ENCODE measurements around the gene PPP1R13B.

DNA sequence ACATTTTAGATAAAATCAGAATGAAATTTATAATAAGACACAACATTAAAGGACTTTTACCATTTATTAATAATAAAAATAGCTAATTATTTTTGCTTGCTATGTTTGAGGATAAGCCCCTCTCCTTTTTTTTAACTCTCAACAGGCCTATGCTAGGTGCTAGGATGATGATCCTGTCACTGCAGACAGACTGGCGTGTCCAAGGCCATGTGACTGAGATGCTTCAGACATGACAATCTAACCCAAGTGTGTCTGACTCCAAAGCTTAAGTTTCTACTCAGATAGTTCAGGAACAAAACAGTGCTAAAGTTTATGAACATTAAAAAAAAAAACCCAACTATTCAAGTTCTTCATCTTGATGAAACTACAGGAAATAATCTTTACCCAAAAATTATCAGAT lies 29.8 kb downstream of the PPP1R13B start:
- TF ChIP-seq CTCF (tag by site-specific recombination; IDR thresholded peaks at IDR 0.05), result no peak
- no peak for TF ChIP-seq REST (tag by site-specific recombination; IDR thresholded peaks at IDR 0.05)
- TF ChIP-seq ZNF664 (tag by site-specific recombination; IDR thresholded peaks at IDR 0.05), result no peak
- TF ChIP-seq ZSCAN5A (tag by site-specific recombination; IDR thresholded peaks at IDR 0.05), result no peak
- no peak for TF ChIP-seq ZNF121 (tag by site-specific recombination; IDR thresholded peaks at IDR 0.05)
- TF ChIP-seq, protein P1, sequence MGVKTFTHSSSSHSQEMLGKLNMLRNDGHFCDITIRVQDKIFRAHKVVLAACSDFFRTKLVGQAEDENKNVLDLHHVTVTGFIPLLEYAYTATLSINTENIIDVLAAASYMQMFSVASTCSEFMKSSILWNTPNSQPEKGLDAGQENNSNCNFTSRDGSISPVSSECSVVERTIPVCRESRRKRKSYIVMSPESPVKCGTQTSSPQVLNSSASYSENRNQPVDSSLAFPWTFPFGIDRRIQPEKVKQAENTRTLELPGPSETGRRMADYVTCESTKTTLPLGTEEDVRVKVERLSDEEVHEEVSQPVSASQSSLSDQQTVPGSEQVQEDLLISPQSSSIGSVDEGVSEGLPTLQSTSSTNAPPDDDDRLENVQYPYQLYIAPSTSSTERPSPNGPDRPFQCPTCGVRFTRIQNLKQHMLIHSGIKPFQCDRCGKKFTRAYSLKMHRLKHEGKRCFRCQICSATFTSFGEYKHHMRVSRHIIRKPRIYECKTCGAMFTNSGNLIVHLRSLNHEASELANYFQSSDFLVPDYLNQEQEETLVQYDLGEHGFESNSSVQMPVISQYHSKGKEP (tag by site-specific recombination; IDR thresholded peaks at IDR 0.05), result no peak
- no peak for TF ChIP-seq ZNF701 (tag by site-specific recombination; IDR thresholded peaks at IDR 0.05)
- TF ChIP-seq ZBTB49 (tag by site-specific recombination; IDR thresholded peaks at IDR 0.05; ENCODE audit: low read depth), result no peak
- TF ChIP-seq KLF8 (tag by site-specific recombination; IDR thresholded peaks at IDR 0.05), result no peak
- TF ChIP-seq KLF1 (tag by site-specific recombination; IDR thresholded peaks at IDR 0.05), result no peak
- no peak for TF ChIP-seq EGR2 (tag by site-specific recombination; IDR thresholded peaks at IDR 0.05; ENCODE audit: low read depth)
- TF ChIP-seq ZFP41 (tag by site-specific recombination; IDR thresholded peaks at IDR 0.05; ENCODE audit: borderline replicate concordance), result no peak

Measured in HEK293 (cell line).